IgD-negative memory B cell (primary cell): ENCODE results near the gene DOCK1. TPM values are rescaled to one million over a fixed set of nuclear protein-coding genes. Genes with fewer than 3 reads are reported as not detected.

Experiments
- H3K27ac Mint-ChIP-seq, 3 donors: one replicate each; pipeline ENCODE4 v1.8.0; 2020 to 2022; ENCODE audit warnings: mild to moderate bottlenecking in 3 of 3, mixed read lengths in 3 of 3, moderate library complexity in 1 of 3
- H3K27me3 Mint-ChIP-seq: one replicate; pipeline ENCODE4 v1.8.0; 2021; ENCODE audit warnings: mixed read lengths
- H3K36me3 Mint-ChIP-seq: one replicate; pipeline ENCODE4 v1.8.0; 2020; ENCODE audit warnings: mild to moderate bottlenecking, mixed read lengths
- H3K4me1 Mint-ChIP-seq, 3 donors: one replicate each; pipeline ENCODE4 v1.8.0; 2020 to 2022; ENCODE audit warnings: mixed read lengths in 3 of 3, mild to moderate bottlenecking in 1 of 3
- H3K4me3 Mint-ChIP-seq, 4 donors: one replicate each; pipeline ENCODE4 v1.8.0; 2020 to 2022; ENCODE audit warnings: mild to moderate bottlenecking in 4 of 4, mixed read lengths in 4 of 4, moderate library complexity in 3 of 4
- H3K9me3 Mint-ChIP-seq, 3 donors: one replicate each; pipeline ENCODE4 v1.8.0; 2020 to 2021; ENCODE audit warnings: mixed read lengths in 3 of 3, mild to moderate bottlenecking in 1 of 3
- polyA plus RNA-seq: library from polyadenylated mRNA; unstranded; fragments of 300-500 nt; fragmentation: Illumina TruSeq; gene quantifications from one replicate; pipeline ENCODE4 v1.2.3, GENCODE V29; 2021

The DOCK1 gene
- polyA plus RNA-seq, 1 donor from 2014 or later = not detected

DNA sequence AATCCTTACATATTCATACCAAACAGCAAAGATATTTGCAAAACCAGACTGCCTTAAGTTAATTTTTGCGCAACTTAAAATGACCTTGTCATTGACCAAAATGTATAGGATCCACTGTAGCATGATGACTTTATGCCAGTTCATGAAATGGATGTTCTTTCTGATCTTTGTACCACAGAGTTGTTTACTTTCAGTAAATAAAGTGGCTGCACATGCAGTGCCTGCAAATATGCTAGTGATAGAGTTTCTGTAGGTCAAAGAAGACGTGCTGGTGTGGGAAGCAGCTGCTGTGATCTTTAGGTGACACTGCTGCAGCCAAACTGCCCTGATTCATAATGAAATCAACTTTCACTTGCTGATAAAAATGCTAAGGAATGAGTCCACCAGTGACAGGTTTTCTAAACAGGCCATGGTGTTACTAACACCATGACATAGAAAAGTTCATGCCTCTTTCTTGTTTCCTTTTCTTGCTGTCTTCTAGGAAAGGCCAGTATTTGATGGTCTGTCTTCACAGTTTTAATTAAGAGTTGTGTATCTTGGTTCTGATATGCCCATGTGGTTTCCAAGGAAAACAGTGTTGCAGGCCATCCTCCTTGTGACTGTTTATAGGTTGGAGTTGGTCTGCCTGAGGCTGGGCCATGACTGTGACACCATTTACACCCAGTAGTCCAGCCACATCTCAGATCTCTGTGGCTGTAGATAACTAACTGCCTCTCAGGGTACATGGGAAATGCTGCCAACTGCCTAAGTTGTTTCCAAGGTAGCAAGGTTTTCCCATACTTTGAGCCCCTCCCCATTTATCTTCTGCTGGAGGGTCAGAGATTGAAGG lies 228.7 kb downstream of the DOCK1 start:
- Mint-ChIP-seq H3K9me3 (peaks cover 2 to 4% (median 4%) of the 10 kb centered on the region in 3 donors), H3K4me1 (no peaks in the 10 kb centered on the region), H3K36me3 (no peaks in the 10 kb centered on the region), H3K4me3 (no peak overlapping the region), H3K27me3 (no peaks in the 10 kb centered on the region), H3K27ac (no peak overlapping the region)

DNA sequence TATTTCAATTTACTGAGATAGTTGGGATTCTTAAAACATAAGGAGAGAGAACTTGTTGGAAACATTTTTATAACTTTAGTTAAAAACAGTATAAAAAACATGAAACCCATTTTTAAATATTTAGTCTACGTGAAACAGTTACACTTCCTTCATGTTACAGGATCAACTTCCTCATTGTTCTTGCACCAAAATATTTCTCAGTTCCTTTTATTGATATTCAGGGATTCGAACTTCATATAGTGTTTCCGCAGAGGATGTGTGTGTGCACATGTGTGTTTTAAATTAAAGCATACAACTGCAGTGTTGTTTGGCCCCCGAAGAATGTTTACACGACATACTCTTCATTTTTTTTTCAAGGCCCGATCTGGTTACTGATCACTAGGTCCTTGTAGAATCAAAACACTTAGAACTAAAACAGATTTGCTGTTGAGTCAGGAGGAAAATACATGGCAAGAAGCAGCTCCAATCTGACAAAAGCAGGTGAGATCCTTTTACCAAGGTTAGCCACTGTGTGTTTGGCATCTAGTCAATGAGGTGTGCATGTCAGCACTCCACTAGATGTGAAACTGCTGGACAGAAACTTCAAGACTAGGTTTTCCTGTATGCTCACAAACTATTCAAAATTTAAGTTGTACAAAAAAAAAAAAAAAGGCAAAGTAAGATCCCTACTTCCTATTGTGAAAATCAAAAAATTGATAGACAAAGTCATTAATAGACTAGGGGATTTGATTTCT lies 230.8 kb downstream of the DOCK1 start:
- no peaks in the 10 kb centered on the region for H3K36me3 Mint-ChIP-seq
- no peaks in the 10 kb centered on the region for H3K27me3 Mint-ChIP-seq
- no peak overlapping the region for H3K27ac Mint-ChIP-seq
- no peaks in the 10 kb centered on the region for H3K4me1 Mint-ChIP-seq
- no peak overlapping the region for H3K4me3 Mint-ChIP-seq
- peaks cover 0 to 3% (median 3%) of the 10 kb centered on the region in 3 donors for H3K9me3 Mint-ChIP-seq

DNA sequence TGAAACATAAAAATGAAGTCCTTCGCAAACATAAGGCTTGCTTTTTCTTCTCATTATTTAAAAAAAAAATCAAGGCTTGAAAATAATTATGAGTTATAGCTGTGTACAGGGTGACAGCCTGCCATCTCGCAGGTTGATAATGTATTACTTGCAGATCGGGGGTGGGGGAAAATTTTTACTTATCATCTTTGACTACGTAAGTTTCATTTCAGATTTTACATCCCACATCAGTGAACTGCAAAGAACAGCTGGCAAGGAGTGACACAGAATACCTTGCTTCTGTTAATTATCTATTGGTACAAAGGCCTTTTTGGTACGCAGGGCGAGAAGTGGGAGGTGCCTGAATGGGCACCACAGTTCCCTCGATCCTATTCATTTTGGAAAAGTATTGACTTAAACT lies 232.2 kb downstream of the DOCK1 start:
- H3K4me1 Mint-ChIP-seq = no peaks in the 10 kb centered on the region
- H3K27ac Mint-ChIP-seq = no peak overlapping the region
- peaks cover 0 to 3% (median 3%) of the 10 kb centered on the region in 3 donors for H3K9me3 Mint-ChIP-seq
- no peak overlapping the region for H3K4me3 Mint-ChIP-seq
- no peaks in the 10 kb centered on the region for H3K36me3 Mint-ChIP-seq
- no peaks in the 10 kb centered on the region for H3K27me3 Mint-ChIP-seq

DNA sequence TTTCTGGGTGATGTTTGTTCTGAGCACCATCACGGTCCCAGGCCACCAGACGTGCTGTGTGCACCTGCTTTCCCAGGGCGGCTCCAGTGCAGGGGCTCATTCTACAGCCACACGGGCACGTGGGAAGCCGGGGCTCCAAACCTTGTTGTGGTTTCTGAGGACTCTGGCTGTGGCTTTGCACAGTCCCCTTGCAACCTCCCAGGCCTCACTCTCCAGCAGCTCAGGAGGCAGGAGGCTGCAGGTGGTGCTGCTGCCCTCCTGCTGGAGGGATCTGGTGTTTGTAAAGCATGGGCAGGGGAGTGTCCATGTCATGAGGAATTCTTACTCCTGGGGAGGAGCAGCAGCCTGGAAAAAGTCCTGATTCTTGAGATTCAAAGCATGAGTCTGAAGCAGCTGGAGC lies 236.9 kb downstream of the DOCK1 start:
- H3K27ac Mint-ChIP-seq = no peak overlapping the region
- peaks cover 0 to 3% (median 0%) of the 10 kb centered on the region in 3 donors for H3K9me3 Mint-ChIP-seq
- H3K4me1 Mint-ChIP-seq = peaks cover 0 to 2% (median 0%) of the 10 kb centered on the region in 3 donors
- no peak overlapping the region for H3K4me3 Mint-ChIP-seq
- peaks cover 1% of the 10 kb centered on the region for H3K36me3 Mint-ChIP-seq
- H3K27me3 Mint-ChIP-seq = no peaks in the 10 kb centered on the region

DNA sequence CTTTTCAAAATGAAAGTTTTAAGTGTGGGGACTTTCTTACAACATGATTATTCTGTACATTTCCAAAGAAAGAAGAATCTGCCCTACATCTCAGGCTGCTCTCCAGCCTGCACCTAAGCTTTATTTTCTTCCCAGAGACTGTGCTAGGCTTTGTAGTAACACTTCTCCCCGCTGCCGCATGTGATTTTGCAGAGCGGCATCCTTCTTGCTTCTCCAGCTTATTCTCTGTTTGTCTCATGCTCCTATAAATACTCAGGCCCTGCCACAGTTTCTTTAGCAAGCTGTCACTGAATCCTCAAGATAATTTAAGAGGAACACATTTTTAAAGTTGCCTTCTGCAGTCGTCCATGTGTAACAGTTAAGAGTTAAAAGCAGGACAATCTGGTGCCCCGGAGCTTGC lies 237.6 kb downstream of the DOCK1 start:
- Mint-ChIP-seq H3K4me1 (peaks cover 0 to 2% (median 0%) of the 10 kb centered on the region in 3 donors), H3K9me3 (peaks cover 0 to 3% (median 0%) of the 10 kb centered on the region in 3 donors), H3K27ac (no peak overlapping the region), H3K36me3 (peaks cover 1% of the 10 kb centered on the region), H3K27me3 (no peaks in the 10 kb centered on the region), H3K4me3 (no peak overlapping the region)

DNA sequence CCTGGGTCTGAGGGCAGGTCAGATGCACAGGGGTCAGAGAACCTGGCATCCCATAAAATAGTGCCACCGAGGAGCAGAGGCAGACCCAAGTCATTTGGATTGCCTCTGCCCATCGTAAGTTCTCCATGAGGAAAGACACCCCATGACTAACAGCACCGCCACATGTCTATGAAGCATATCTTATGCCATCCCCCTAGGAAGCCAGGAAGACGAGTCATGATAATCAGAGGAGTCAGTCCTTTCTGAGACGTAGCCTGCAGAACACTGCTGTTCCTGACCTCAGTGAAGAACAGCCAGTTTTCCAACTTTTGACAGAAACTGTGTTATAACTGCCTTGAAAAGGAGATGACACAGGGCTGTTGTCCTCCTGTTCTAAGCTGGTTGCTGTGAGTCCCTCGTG lies 239.9 kb downstream of the DOCK1 start:
- no peak overlapping the region for H3K27ac Mint-ChIP-seq
- H3K4me3 Mint-ChIP-seq = no peak overlapping the region
- peaks cover 1% of the 10 kb centered on the region for H3K36me3 Mint-ChIP-seq
- H3K27me3 Mint-ChIP-seq = no peaks in the 10 kb centered on the region
- H3K9me3 Mint-ChIP-seq = peaks cover 0 to 4% (median 0%) of the 10 kb centered on the region in 3 donors
- peaks cover 0 to 2% (median 0%) of the 10 kb centered on the region in 3 donors for H3K4me1 Mint-ChIP-seq

DNA sequence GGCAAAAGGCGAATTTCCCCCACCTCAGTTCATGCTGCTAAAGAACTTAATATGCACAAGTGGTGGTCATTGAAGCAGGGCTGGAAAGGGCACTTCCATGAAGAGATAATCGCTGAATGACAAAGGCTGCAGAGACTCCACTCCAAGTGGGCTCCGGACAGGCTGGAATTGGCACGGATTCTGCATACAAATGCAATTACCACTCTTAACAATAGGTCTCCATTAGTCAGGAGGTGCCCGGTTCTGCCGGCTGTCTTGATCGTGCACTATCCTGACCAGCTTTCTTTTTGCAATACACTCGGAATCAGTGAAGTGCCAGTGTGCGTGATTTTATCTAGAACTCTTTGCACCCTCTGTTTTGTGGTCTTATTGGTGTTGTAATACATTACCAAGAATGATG lies 241.4 kb downstream of the DOCK1 start:
- Mint-ChIP-seq H3K4me3 (no peak overlapping the region), H3K9me3 (peaks cover 0 to 4% (median 0%) of the 10 kb centered on the region in 3 donors), H3K36me3 (peaks cover 1% of the 10 kb centered on the region), H3K27me3 (no peaks in the 10 kb centered on the region), H3K27ac (no peak overlapping the region), H3K4me1 (peaks cover 0 to 2% (median 0%) of the 10 kb centered on the region in 3 donors)

DNA sequence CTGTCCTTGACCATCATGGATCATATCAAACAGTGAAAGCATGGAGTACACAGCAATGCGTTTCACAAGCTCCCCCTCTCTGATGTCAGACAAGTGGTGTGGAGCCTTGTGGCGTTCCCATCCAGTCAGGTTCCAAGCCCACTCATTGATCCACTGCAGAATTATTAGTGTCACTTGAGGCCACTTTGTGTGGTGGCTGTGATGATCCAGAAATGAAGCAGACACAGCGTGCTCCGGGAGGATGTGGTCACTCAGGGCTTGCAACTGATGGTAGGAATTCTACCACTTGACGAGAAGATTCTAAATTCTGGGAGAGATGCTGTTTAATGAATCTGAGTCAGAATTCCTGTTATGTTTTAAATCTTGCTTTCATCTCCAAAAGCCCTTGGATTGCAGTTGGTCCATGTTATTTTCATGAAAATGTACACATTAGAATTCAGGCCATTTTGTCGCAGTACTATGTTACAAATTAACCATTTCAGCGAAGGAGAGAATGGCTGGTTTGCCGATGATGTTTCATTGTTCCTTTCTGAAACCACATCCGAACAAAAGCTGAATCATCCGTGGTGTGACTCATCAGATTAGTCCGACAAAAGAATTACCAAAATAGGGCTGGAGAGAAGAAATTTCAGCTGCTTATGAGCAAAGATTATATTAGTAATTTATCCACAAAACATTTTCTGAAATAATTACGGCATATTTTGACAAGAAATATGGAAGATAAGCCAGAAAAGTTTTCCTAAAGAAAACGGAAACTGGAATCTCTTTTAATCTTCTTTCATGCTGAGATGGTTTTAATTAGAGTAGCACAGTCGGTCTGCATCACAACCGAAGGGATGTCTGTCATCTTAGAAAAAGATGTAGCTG lies 243.1 kb downstream of the DOCK1 start:
- H3K27ac Mint-ChIP-seq = no peak overlapping the region
- H3K36me3 Mint-ChIP-seq = peaks cover 1% of the 10 kb centered on the region
- no peak overlapping the region for H3K4me3 Mint-ChIP-seq
- peaks cover 0 to 2% (median 0%) of the 10 kb centered on the region in 3 donors for H3K4me1 Mint-ChIP-seq
- peaks cover 0 to 4% (median 0%) of the 10 kb centered on the region in 3 donors for H3K9me3 Mint-ChIP-seq
- H3K27me3 Mint-ChIP-seq = no peaks in the 10 kb centered on the region

DNA sequence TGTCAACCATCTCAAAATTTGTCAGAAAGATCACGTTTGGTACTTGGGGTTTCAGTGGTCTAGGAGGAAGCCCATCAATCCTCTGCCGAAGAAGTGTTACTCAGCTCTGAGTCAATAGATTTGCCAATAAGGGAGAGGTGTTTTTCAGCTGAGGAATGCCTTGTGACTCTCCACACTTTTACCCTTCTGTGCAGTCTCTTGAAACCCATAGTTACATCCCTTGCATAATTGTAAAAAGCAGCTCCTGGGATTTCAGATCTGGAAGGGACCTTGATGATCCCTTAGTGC lies 243.6 kb downstream of the DOCK1 start:
- Mint-ChIP-seq H3K27me3 (no peaks in the 10 kb centered on the region), H3K9me3 (peaks cover 0 to 4% (median 0%) of the 10 kb centered on the region in 3 donors), H3K4me3 (no peak overlapping the region), H3K36me3 (peaks cover 1% of the 10 kb centered on the region), H3K4me1 (peaks cover 0 to 2% (median 0%) of the 10 kb centered on the region in 3 donors), H3K27ac (no peak overlapping the region)

DNA sequence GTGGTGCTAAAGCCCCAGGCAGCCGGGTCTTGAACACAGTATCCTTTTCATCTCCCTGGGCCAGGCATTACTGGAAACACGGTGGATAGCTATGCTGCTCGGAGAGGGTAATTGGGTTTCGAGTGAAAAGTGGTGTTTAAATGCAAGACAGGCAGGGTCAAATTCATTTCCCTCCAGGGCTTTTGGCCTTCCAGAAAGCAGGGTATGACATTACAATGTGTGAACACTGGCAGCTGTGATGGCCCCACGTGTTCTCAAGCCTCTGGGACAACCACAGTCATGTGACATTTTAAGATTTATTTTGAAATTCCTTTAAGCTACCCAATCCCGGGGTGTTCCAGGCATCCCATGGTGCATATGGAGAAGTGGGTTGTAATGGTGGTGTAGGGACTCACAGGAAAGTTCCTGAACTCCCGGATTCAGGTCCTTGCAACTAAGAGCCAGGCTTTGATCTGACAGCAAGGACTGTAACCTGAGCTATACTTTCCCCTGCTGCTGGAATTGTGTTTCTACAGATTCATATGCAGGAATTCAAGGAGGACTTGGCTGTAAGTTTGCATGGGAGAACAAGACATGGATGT lies 244.4 kb downstream of the DOCK1 start:
- Mint-ChIP-seq H3K9me3 (peaks cover 0 to 4% (median 0%) of the 10 kb centered on the region in 3 donors), H3K27ac (no peak overlapping the region), H3K36me3 (no peaks in the 10 kb centered on the region), H3K4me3 (no peak overlapping the region), H3K4me1 (no peaks in the 10 kb centered on the region), H3K27me3 (no peaks in the 10 kb centered on the region)

DNA sequence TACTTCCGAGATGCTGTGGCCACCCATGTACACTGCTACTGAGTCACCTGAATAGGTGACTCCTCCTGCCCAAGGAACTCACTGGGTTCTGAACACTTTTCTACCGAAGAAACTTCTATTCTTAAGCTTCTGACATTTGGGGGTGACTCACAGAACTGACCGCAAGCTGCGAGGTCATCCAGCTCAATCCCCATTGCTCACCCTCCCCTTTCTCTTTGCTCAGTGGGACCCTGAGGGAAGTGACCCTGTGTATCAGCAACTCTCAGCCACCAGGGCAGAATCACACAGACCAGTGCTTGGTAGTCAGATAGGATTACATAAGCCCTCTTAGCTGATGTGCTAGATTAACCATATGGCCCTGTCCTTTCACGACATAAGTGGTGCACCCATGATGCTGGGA lies 244.9 kb downstream of the DOCK1 start:
- Mint-ChIP-seq H3K4me3 (no peak overlapping the region), H3K27ac (no peak overlapping the region), H3K4me1 (no peaks in the 10 kb centered on the region), H3K27me3 (no peaks in the 10 kb centered on the region), H3K36me3 (no peaks in the 10 kb centered on the region), H3K9me3 (peaks cover 0 to 4% (median 0%) of the 10 kb centered on the region in 3 donors)

DNA sequence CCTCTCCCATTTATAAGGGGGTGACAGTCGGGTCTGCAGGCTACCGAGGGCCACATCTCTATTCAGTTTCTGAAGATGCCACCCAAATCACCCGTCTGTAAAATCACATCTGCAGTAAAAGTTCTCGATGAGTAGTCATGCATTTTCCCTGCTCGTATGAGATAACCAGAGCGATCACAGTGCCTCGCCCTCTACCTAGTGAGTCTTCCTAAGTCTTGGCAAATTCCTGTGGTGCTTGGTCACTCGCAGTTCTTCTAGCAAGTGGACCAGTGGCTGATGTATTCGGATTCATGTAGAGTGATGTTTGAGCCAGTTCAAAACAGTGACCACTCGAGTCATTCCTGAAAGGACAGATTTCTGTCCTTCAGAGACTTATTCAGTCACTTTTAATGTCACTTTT lies 246.3 kb downstream of the DOCK1 start:
- Mint-ChIP-seq H3K4me3 (no peak overlapping the region), H3K27ac (no peak overlapping the region), H3K36me3 (no peaks in the 10 kb centered on the region), H3K27me3 (no peaks in the 10 kb centered on the region), H3K9me3 (peaks cover 0 to 4% (median 0%) of the 10 kb centered on the region in 3 donors), H3K4me1 (no peaks in the 10 kb centered on the region)

DNA sequence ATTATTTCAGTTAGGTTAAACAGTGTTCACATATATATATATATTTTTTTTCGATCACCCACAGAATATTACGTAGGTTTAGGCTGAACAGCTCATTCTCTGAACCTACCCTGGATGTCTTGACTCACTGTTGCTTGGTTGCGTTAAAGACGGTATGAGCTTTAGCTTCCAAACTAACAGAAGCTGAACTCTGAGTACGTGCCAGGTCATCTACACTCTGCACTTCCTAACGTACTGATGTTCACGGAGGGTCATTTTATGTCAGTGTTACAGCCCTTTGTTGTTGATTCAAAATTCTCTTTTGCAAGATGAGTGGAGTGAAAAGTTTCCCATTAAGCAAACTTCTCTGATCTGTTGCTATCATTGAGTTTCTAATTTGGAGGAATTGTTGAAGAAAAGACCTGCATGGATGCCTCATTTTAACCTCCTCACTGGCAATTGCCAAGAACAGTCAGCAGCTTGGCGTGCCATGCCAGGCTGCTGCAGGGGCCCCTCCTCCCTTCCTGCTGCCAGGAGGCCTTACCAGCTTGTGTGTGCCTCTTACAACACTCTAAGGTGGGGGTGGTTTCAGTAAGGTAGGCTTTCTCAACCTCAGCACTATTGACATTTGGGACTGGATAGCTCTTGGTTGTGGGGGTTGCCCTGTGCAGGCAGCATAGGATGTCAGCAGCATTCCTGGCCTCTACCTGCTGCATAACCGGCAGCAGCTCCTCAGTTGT lies 246.9 kb downstream of the DOCK1 start:
- Mint-ChIP-seq H3K36me3 (no peaks in the 10 kb centered on the region), H3K27ac (no peak overlapping the region), H3K4me3 (no peak overlapping the region), H3K4me1 (no peaks in the 10 kb centered on the region), H3K9me3 (peaks cover 0 to 4% (median 1%) of the 10 kb centered on the region in 3 donors), H3K27me3 (no peaks in the 10 kb centered on the region)

DNA sequence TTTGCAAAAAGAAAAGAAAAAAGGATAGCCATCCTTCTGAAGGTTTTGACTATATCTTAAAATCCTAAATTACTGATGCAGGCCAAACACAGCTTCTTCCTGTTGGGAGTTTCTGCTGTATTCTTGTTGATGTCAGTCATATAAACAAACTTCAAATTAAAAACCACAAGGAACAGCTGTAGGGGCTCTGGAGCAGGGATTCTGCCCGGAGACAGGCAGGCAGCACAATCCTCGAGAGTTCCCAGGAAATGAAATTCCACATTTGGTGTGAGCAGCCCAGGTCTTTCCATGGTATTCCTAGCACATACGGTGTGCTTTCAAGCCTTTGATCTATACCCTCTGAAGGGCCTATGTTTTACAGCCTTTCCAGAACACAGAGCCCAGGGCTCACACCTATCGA lies 248.0 kb downstream of the DOCK1 start:
- Mint-ChIP-seq H3K36me3 (no peaks in the 10 kb centered on the region), H3K9me3 (peaks cover 0 to 2% (median under 1%) of the 10 kb centered on the region in 3 donors), H3K4me1 (no peaks in the 10 kb centered on the region), H3K27me3 (no peaks in the 10 kb centered on the region), H3K27ac (no peak overlapping the region), H3K4me3 (no peak overlapping the region)
